Activated CD8-positive, alpha-beta memory T cell treated with anti-CD3 and anti-CD28 coated beads for 4 hours (primary cell): ENCODE data around the gene CD248.
A peak's percentile ranks its signal among the peaks of the same experiment; 100 is the strongest.
"Not testable (repeated sequence)": the region's sequence is repeated elsewhere in the genome, so short reads cannot be mapped to it uniquely, and the experiment has no call there.

ENCODE experiments used
- DNase-seq, 2 donors: peaks; one replicate each; pipeline ENCODE4 v3.0.0-alpha.2; 2020; ENCODE audit warnings: low read depth in 2 of 2

The CD248 gene, protein sequence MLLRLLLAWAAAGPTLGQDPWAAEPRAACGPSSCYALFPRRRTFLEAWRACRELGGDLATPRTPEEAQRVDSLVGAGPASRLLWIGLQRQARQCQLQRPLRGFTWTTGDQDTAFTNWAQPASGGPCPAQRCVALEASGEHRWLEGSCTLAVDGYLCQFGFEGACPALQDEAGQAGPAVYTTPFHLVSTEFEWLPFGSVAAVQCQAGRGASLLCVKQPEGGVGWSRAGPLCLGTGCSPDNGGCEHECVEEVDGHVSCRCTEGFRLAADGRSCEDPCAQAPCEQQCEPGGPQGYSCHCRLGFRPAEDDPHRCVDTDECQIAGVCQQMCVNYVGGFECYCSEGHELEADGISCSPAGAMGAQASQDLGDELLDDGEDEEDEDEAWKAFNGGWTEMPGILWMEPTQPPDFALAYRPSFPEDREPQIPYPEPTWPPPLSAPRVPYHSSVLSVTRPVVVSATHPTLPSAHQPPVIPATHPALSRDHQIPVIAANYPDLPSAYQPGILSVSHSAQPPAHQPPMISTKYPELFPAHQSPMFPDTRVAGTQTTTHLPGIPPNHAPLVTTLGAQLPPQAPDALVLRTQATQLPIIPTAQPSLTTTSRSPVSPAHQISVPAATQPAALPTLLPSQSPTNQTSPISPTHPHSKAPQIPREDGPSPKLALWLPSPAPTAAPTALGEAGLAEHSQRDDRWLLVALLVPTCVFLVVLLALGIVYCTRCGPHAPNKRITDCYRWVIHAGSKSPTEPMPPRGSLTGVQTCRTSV

DNA sequence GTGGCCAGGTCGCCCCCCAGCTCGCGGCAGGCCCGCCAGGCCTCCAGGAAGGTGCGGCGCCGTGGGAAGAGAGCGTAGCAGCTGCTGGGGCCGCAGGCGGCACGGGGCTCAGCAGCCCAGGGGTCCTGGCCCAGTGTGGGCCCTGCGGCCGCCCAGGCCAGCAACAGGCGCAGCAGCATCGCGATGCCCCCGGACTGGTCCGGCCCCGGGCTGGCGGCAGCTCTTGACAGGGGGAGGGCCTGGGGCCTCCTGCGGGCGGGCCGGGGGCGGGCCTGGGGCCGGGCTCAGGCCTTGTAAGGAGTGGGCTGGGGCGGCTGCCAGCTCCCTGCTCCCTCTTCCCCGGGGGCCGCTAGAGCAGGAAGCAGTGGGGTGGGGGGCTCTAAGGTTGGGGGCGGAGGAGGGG is at the start of gene CD248:
Gene CD248, minus strand, starts transcription at position 196 of the 403 bp plus-strand sequence. Its CDS starts 17 bp downstream, at position 179.
- no peak for DNase-seq

DNA sequence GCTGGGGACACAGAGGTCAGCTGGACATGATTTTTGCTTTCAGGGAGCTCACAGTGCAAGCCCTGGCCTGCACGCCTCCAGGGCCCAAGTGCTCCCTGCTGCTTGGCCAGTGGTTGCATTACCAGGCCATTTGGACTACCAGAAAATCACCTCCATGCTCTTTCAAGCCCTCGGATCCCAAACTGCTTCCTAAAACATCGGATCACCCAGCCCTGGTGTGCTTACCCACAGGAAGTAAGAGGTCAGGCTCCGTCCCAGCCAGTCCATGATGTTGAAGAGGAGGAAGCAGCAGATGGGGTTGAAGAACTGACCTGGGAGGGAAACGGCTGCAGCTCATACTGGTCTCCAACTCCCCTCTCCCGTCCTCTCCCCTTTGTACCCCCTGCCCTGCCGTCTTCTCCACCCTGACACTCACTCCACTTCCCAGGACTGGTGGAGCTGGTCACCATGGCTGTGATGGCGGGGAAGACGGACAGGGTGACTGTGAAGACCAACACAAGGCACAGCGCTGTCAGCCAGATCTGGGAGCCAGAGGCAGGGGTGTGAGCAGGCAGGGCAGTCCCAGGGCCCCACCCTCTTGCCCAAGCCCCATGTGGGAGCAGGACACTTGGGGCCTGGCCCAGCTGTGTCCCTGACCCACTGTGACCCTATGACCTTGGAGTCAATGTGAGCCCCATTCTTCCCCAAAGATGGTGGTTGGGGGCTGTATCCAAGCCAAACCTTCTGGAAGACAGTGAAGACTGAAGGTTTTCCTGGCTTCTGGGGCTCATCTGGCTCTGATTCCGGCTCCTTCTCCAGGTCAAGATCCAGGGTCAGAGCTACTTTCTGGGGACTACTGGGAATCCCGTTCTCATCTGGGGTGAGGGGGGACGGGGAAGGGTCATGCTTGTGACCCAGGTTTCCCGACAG is 49.1 kb upstream of the CD248 start:
- no peak for DNase-seq

DNA sequence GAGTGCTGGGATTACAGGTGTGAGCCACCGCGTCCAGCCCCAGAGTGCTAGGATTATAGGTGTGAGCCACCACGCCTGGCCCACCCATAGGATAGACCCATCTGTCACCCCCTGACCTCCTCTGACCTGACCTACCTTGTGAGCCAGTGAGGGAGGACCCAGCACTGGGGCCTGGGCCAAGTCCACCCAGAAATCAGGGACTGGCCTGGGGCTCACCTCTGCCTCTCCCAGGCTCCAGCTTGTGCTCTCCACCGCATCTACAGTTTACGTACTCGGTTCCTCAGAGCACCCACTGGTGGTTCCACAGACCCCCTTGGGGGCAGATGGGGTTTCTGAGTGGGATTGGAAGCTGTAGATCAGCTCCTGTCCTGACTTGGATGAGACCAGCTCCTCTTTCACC is 48.3 kb upstream of the CD248 start:
- DNase-seq = no peak

DNA sequence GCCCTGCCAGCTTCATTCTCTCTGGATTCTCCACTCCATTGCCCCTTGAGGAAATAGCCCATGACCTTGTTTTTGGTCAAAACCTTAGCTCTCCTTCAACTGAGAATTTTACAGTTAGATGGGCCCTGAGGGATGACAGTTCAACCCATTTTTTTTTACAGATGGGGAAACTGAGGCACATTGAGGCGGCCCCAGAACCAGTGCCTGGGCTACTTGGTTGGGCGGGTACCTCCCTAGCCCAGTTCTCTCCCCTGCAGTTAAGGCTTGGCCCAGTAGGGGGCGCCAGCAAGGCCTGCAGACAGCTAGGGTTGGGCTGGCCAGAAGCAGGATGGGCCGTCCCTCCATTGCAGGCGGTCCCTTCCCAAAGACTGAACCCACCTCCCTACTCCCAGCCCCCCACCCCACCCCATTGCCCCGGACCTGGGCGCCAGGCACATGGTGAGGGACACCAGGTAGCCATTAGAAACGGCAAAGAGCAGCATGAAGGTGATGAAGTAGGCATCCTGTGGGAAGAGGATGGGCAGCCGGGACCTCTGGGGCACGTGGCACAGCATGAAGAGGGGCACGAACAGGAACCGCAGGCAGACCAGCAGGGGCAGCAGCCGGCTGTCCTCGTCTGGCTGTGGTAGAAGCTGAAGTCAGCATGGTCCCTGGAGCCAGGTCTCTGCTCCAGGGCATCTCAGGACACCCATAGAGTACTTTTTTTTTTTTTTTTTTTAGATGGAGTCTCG is 47.1 kb upstream of the CD248 start:
- peak; percentile 28 to 37 for DNase-seq

DNA sequence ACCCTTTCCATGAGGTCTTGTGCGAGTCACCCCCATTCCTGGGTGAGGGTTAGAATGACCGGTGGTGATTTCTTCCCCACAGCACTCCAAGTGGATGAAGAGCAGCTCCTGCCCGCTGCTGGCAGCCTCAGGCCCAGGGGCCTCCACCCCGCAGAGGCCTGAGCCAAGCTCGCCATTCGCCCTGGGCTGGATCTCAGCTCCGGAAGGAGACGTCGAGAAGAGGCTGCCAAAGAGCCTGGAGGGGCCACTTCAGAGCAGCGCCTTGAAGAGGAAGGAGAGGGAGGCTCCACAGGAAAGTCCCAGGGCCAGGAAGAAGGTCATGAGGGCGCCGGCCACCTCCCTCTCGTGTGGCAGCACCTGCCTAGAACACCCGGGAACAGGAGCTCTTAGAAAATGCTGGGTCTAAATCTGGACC is 46.4 kb upstream of the CD248 start:
- DNase-seq = no peak

DNA sequence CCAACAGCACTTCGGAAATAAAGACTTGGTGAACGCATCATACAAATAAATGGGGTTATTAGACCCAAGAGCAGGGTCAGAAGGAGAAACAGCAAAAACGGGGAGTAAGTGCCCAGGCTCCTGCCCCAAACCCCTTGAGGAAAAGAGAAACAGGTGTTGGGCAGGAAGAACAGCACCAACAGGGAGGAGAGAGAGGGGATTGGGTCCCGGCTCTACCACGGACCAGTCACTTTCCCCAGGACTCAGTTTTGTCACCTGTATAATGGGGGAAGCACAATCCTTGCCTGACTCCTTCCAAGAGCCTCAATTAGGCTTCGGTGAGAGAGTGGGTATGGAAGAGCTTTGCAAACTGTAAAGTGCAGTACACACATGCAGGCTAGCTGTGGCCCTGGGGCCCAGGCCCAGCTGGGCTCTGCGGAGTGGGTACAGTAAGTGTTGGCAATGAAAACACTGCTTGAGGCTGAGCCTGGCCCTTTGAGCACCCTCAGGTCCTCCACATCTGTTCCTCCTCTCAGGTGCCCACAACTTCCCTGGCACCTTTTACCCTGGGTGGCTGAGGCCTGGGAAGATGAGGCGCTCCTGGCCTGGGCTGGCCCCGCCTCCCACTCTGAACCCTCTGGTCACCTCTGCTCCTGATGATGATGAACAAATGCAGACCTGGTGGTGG is 45.8 kb upstream of the CD248 start:
- no peak for DNase-seq

DNA sequence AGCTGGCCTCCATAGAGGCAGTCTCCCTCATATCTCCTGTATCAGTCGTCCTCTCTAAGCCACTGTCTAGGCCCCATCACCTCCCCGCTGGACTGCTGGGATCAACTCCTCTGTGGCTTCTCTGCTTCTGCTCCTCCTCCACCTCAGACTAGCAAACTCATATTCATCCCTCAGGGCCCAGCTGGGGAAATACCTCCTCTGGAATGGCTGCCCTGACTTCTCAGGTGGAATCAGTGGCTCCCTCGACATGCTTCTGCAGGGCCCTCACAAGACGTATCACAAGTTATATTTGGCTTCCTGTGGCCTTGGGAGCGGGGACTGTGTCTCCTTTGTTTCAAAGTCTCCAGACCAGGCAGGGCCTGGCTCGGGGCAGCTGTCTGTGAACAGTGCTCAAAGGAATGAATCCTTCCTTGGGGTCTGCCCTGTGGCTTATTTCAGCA is 44.7 kb upstream of the CD248 start:
- no peak for DNase-seq

DNA sequence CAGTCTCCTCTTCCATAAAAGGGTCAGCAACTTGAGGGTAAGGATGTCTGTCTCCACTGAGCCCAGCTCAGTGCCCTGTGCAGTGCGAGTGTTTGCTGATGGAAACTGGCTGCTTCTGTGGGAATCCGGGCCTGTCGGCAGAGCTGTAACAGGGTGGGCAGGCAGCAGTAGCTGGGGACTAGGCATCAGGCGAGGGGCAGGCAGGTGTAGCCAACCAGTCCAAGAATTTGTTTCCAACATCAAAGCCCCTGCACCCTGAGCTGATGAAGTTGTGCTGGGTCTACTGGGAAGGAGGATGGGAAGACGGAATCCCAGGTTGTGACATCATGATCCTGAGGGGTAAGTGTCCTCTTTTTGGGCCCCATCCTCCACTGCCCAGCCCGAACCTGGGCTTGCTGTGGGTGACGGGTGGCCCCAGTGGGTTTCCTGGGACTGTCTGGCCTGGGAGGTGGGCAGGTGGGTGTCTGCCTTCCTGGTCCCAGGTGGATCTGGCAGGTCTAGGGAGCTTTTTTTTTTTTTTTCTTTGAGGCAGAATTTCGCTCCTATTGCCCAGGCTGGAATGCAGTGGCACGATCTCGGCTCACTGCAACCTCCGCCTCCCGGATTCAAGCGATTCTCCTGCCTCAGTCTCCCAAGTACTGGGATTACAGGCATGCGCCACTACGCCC is 43.7 kb upstream of the CD248 start:
- no peak for DNase-seq

DNA sequence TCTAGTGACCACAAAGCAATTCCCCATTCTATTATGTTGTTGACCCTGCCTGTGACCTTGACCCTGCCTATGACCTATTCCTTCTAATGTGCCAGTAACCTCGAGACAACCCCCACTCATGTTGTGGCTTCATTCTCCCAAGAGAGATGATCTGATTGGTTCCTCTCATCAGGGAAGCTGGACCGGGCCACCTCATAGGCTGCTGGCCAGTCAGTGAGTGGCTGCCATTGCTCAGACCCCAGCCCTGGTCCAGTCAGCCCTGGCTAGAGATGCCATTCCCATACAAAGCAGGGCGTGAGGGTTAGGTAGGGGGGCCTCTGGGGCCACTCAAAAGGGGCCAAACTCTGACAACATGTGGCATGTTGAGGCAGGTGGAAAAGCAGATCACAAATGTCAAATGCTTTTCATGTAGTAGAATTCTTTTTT is 42.8 kb upstream of the CD248 start:
- DNase-seq = no peak

DNA sequence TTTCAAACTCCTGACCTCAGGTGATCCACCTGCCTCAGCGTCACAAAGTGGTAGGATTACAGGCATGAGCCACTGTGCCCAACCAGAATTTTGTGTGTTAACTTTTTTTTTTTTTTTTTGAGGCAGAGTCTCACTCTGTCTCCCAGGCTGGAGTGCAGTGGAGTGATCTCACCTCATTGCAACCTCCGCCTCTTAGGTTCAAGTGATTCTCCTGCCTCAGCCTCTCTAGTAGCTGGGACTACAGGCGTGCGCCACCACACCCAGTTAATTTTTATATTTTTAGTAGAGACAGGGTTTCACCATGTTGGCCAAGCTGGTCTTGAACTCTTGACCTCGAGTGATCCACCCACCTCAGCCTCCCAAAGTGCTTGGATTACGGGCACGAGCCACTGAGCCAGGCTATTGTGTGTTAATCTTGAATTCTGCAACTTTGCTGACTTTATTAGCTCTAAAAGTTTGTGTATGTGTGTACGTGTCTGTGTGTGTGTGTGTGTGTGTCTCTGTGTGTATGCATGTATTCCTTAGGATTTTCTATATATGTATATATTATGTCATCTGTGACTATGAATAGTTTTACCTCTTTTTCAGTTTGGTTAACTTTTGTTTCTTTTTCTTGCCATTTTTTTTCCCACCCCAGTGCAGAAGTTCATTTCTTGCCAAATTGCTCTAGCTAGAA is 33.9 kb upstream of the CD248 start:
- not testable (repeated sequence) for DNase-seq

DNA sequence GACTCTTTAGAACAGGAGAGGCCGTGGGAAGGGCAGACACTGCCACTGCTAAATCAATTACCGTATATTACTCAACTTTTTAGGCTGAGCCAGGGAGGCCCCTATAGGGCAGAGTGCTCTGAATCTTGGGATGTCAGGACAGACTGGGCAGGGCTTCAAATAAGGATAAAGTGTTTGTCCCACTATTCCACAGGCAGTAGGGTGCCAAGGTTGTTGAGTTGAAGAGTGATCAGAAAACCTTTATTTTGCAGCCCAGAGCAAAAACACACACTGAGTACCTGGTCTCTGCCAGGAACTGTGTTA is 32.2 kb upstream of the CD248 start:
- DNase-seq = no peak

DNA sequence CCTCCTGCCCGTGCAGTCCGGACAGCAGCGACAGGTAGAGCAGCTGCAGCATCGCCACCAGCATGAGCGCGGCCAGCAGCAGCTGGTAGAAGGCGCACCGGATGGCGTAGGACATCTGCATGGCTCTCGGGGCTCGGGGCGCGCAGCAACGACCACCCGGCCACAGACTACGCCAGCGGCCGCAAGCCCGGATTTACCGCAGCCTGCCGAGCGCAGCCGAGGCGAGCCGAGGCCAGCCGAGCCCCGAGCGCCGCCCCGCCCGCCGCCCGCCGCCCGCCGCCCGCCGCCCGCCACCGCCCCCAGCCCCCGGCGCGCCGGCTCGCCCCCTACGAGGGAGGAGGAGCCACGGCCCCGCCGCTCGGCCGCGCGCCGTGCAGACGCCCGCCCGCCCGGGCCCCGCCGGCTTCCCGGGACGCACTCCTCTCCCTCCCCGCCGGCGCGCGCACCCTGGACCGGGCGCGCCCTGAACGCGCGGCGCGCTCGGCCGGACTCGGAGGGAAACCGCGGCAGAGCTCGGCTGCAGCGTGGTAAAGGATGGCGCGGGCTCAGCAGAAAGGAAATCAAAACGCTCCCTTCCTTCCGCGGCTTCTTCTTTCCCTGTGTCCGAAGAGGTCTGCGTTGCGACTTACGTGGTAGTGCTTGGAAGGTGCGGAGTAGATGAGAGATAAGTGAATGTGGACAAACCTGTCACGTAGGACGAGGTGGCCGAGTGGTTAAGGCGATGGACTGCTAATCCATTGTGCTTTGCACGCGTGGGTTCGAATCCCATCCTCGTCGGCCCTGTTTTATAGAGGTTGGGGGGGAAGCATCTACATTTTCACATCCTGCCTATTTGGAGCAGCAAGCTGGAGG is 30.8 kb upstream of the CD248 start, which contains the start of gene B4GAT1:
Gene B4GAT1, minus strand, starts transcription at position 205 of the 852 bp plus-strand sequence. Its CDS starts 84 bp downstream, at position 121.
- peak; percentile 59 to 64 for DNase-seq

DNA sequence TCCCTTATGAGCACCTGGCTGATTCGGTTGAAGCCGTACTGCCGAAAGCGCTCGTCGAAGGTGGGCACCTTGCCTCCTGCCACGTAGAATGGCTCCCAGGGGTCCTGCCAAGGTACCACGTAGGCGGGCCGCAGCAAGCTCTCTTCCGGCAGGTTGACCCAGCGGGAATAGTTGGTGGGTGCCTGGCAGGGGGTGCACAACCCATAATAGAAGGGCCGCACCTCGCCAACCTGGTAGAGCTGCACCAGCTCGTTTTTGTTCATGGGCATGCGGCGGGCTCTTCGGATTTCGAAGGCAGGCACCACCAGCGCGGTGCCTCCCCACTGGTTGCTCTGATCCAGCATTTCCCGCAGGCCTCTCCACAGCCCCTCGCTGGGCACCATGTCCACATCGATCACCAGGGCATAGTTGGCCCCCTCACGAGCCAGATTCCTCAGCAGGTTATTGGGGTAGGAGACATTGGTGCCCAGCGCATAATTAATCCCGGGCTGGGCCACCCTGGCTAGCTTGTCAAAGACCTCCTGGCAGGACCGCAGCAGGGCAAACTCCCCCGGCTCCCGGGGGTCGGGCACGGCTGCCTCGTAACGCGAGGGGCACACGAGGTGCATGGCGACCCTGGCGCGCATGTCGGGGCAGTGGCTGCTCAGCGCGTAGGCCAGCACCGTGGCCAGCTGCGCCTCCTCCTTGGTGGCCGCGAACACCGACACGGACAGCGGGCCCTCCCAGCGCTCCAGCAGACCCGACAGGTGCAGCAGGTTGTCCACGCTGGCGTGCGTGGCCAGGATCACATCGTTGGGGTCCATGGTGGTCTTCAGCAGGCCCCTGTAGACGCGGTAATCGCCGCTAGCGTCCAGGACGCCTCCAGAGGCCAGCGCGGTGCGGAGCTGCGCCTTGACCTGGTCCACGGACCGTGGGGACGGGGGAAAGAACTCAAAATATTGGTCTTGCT is 29.9 kb upstream of the CD248 start:
- DNase-seq = no peak

DNA sequence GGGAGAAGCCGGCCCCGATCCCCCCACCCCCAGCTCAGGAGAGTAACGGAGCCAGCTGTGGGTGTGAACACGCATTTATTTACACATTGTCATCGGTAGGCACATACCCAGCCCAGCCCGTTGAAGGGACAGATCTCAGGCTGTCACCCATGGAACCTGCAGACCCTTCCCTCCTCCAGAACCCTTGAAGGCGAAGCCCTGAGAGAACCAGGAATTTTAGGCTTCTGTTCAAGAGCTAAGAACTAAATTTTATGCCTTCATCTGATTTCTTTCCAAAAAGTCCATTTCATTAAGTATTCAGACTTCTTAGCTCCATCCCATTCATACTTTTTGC is 28.4 kb upstream of the CD248 start:
- DNase-seq = no peak

DNA sequence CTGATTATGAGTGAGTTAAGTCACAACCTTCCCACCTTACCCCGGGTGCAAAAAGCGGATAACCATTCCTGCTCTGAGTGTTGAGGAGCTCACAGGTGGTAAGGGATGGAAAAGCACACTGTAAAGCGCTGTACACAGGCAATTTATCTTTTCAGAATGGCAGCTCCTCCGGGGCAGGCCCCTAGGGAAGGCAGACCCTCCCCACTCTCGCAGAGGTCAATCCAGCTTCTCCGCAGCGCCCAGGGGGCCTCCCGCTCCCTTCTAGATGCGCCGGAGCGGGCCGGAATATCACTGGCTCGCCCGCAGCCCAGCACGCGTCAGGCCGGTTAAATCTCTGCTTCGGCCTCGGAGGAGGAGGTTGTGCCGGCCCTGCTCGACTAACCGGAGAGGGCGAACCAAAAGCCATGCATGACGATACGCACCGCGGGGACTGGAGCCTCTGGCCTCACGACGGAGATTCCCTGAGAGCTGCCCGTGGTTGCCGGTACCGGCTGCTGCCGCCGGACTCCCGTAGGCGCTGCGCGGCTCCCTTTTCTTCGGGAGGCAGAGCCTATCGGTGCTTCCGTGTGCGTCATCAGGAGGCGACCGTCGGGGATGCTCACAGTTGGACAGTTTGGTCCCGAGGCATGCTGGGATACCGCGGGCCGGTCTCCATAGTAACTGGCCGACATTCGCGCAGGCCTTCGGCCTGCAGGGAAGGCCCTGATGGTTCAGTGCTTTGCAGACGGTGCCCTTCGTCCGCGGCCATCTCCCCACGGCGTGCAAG is 27.9 kb upstream of the CD248 start, which contains the start of gene BRMS1:
Gene BRMS1, minus strand, starts transcription at position 555 of the 766 bp plus-strand sequence. CDS start 2,870 bp downstream, outside the sequence.
- peak; percentile 92 to 95 for DNase-seq

DNA sequence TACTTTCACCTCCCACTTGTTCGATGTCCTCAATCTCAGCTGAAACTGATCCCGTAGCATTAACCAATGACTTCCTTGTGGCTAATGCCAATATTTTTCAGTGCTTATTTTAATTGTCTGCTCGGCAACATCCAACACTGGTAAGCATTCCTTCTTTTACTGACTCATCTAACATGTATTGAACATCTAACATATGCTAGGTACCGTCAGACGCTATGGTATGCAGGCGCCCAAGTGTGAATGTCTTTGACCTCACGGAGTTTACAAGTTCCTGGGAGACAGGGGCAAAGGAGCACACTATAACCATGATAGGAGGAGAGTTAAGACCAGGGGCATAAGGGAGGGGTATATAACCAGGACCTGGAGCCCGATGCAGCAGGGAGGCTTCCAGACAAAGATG is 26.3 kb upstream of the CD248 start:
- DNase-seq = no peak
